H4 (cell line): ENCODE results near the gene GALNT17. TPM values are rescaled to one million over a fixed set of nuclear protein-coding genes. Genes with fewer than 3 reads are reported as not detected.

Experiments used
- DNase-seq: peaks from one replicate; pipeline ENCODE4 v3.0.0-alpha.2; 2015; ENCODE audit warnings: low spot score
- total RNA-seq: library from RNA; depleted of rRNA; stranded (reverse); fragments of >200 nt; shearing (Covaris generic); gene quantifications from 2 replicates; pipeline ENCODE4 v1.2.3, GENCODE V29; 2014; rRNA removed

The GALNT17 gene
- 0.70 and 0.76 TPM in 2 replicates for total RNA-seq

GRCh38 chr7:71132127-71132376, at the start of gene GALNT17:
Gene GALNT17 (plus strand): TSS chr7:71132144.
- no peak for DNase-seq

GRCh38 chr7:71095266-71095860, 36.6 kb upstream of the GALNT17 start:
- no peak for DNase-seq

GRCh38 chr7:71096351-71096750, 35.6 kb upstream of the GALNT17 start:
- DNase-seq: no peak

- no peak for DNase-seq
These were observed 25.7 kb upstream of the GALNT17 start for GRCh38 chr7:71106226-71106625.

- DNase-seq: no peak
These were observed 19.5 kb upstream of the GALNT17 start for GRCh38 chr7:71112436-71112835.

- no peak for DNase-seq
These were observed 11.8 kb upstream of the GALNT17 start for GRCh38 chr7:71120096-71120495.

GRCh38 chr7:71129126-71129525, 2.8 kb upstream of the GALNT17 start:
- DNase-seq: no peak

- no peak for DNase-seq
These were observed 1.8 kb upstream of the GALNT17 start for GRCh38 chr7:71130031-71130679.

GRCh38 chr7:71131256-71132126, 453 bp upstream of the GALNT17 start:
- DNase-seq: no peak

- DNase-seq: no peak
These were observed 660 bp downstream of the GALNT17 start for GRCh38 chr7:71132377-71133231.

GRCh38 chr7:71133232-71133622, 1.3 kb downstream of the GALNT17 start:
- no peak for DNase-seq

GRCh38 chr7:71133856-71134255, 1.9 kb downstream of the GALNT17 start:
- no peak for DNase-seq

- no peak for DNase-seq
These were observed 3.2 kb downstream of the GALNT17 start for GRCh38 chr7:71135116-71135515.

- no peak for DNase-seq
These were observed 3.7 kb downstream of the GALNT17 start for GRCh38 chr7:71135663-71136062.

GRCh38 chr7:71137479-71137878, 5.5 kb downstream of the GALNT17 start:
- no peak for DNase-seq

- no peak for DNase-seq
These were observed 8.3 kb downstream of the GALNT17 start for GRCh38 chr7:71140264-71140663.

- DNase-seq: peak; percentile 19
These were observed 13.0 kb downstream of the GALNT17 start for GRCh38 chr7:71144963-71145362.

- DNase-seq: no peak
These were observed 14.3 kb downstream of the GALNT17 start for GRCh38 chr7:71145906-71146901.

GRCh38 chr7:71148098-71148497, 16.2 kb downstream of the GALNT17 start:
- DNase-seq: no peak

GRCh38 chr7:71155236-71155635, 23.3 kb downstream of the GALNT17 start:
- no peak for DNase-seq

- DNase-seq: no peak
These were observed 25.8 kb downstream of the GALNT17 start for GRCh38 chr7:71157757-71158156.
